ENCODE measurements around the gene CERK.
A peak's percentile ranks its signal among the peaks of the same experiment; 100 is the strongest.

CERK gene

GRCh38 chr22:46737105-46737975 is 712 bp downstream of the CERK start:
- POLR2A ChIA-PET, result interaction anchor here (1.2 kb wide), 1 partner anchor 25 kb away, joined by 3 read pairs; the partner anchor contains the start of gene TBC1D22A
- Histone ChIP-seq H3K27ac (ENCODE audit: extremely low read depth, low read depth, low read length) (peak overlapping the region; percentile 86), H3K36me3 (ENCODE audit: control insufficient read depth in 2 of 2, insufficient read depth in 1 of 2, low read length in 2 of 2) (no peaks in the 10 kb centered on the region; a peak in 1 of 3 replicates), H3K9me3 (ENCODE audit: control insufficient read depth, insufficient read depth, low read depth, low read length) (no peaks in the 10 kb centered on the region), H3K4me3 (ENCODE audit: low read depth, low read length) (peak overlapping the region; percentile 73), H3K4me1 (ENCODE audit: control insufficient read depth, insufficient read depth, low read length) (peaks cover 33% of the 10 kb centered on the region)
- TF ChIP-seq ZBTB17 (tag by site-specific recombination; IDR thresholded peaks at IDR 0.05) (0 out of 2 replicates have a peak, but pooled peaks have one; percentile 35), ZNF514 (tag by site-specific recombination; IDR thresholded peaks at IDR 0.05) (no peak), ZNF621 (tag by site-specific recombination; IDR thresholded peaks at IDR 0.05) (no peak), KLF9 (tag by site-specific recombination; IDR thresholded peaks at IDR 0.05; ENCODE audit: low read depth) (0 out of 2 replicates have a peak, but pooled peaks have one; percentile 11), ZBTB20 (tag by site-specific recombination; IDR thresholded peaks at IDR 0.05) (peak; percentile 92), KLF10 (tag by site-specific recombination; IDR thresholded peaks at IDR 0.05) (0 out of 2 replicates have a peak, but pooled peaks have one; percentile 7), ZIC2 (tag by site-specific recombination; IDR thresholded peaks at IDR 0.05) (peak; percentile 80), MYNN (tag by site-specific recombination; IDR thresholded peaks at IDR 0.05; ENCODE audit: borderline replicate concordance) (no peak), ZNF335 (tag by site-specific recombination; conservative IDR thresholded peaks at IDR 0.05) (peak; percentile 49), ZEB2 (tag by site-specific recombination; IDR thresholded peaks at IDR 0.05) (peak; percentile 7; the same call in 1 of the 2 replicates), PATZ1 (tag by site-specific recombination; IDR thresholded peaks at IDR 0.05) (peak; percentile 79), ZNF600 (tag by site-specific recombination; IDR thresholded peaks at IDR 0.05) (0 out of 2 replicates have a peak, but pooled peaks have one; percentile 20), GLIS2 (tag by site-specific recombination; IDR thresholded peaks at IDR 0.05) (peak; percentile 63), GLIS1 (tag by site-specific recombination; IDR thresholded peaks at IDR 0.05) (peak; percentile 18; the same call in 1 of the 2 replicates), ZXDB (tag by site-specific recombination; IDR thresholded peaks at IDR 0.05) (peak; percentile 39; the same call in 1 of the 2 replicates), ZBTB48 (tag by site-specific recombination; IDR thresholded peaks at IDR 0.05) (peak; percentile 80), ZBTB8A (tag by site-specific recombination; IDR thresholded peaks at IDR 0.05) (peak; percentile 53), PRDM6 (tag by site-specific recombination; IDR thresholded peaks at IDR 0.05) (no peak), ZSCAN30 (tag by site-specific recombination; IDR thresholded peaks at IDR 0.05) (no peak)
- TF ChIP-seq, protein P1, sequence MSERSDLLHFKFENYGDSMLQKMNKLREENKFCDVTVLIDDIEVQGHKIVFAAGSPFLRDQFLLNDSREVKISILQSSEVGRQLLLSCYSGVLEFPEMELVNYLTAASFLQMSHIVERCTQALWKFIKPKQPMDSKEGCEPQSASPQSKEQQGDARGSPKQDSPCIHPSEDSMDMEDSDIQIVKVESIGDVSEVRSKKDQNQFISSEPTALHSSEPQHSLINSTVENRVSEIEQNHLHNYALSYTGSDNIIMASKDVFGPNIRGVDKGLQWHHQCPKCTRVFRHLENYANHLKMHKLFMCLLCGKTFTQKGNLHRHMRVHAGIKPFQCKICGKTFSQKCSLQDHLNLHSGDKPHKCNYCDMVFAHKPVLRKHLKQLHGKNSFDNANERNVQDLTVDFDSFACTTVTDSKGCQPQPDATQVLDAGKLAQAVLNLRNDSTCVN (tag by site-specific recombination; optimal IDR thresholded peaks at IDR 0.05), result peak; percentile 35
- TF ChIP-seq, protein P2, sequence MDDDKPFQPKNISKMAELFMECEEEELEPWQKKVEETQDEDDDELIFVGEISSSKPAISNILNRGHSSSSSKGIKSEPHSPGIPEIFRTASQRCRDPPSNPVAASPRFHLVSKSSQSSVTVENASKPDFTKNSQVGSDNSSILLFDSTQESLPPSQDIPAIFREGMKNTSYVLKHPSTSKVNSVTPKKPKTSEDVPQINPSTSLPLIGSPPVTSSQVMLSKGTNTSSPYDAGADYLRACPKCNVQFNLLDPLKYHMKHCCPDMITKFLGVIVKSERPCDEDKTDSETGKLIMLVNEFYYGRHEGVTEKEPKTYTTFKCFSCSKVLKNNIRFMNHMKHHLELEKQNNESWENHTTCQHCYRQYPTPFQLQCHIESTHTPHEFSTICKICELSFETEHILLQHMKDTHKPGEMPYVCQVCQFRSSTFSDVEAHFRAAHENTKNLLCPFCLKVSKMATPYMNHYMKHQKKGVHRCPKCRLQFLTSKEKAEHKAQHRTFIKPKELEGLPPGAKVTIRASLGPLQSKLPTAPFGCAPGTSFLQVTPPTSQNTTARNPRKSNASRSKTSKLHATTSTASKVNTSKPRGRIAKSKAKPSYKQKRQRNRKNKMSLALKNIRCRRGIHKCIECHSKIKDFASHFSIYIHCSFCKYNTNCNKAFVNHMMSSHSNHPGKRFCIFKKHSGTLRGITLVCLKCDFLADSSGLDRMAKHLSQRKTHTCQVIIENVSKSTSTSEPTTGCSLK (tag by site-specific recombination; IDR thresholded peaks at IDR 0.05), result no peak
- TF ChIP-seq, protein P3, sequence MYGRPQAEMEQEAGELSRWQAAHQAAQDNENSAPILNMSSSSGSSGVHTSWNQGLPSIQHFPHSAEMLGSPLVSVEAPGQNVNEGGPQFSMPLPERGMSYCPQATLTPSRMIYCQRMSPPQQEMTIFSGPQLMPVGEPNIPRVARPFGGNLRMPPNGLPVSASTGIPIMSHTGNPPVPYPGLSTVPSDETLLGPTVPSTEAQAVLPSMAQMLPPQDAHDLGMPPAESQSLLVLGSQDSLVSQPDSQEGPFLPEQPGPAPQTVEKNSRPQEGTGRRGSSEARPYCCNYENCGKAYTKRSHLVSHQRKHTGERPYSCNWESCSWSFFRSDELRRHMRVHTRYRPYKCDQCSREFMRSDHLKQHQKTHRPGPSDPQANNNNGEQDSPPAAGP (tag by site-specific recombination; IDR thresholded peaks at IDR 0.05), result 0 out of 2 replicates have a peak, but pooled peaks have one; percentile 24
- CTCF ChIA-PET, result interaction anchor here (0.7 kb wide), 1 partner anchor 166 kb away, joined by 3 read pairs; no protein-coding TSS in a partner anchor

All from HEK293 (cell line).